AG09319 (cell line): Measurements from ENCODE around the gene CUX1.

Source experiments
- DNase-seq: peaks from one replicate; pipeline ENCODE4 v3.0.0-alpha.2; 2010; ENCODE audit warnings: low read depth; ENCODE audit errors: extremely low read depth
- CTCF ChIP-seq: IDR thresholded peaks from 2 replicates; pipeline ENCODE4 v1.5.1; 2011; ENCODE audit warnings: low read depth, mild to moderate bottlenecking, inconsistent platforms, low read length, moderate library complexity

Gene CUX1

GRCh38 chr7:101959829-101960228, 142.4 kb downstream of the CUX1 start:
- no peak for DNase-seq
- TF ChIP-seq CTCF = no peak

GRCh38 chr7:101960323-101960722, 142.9 kb downstream of the CUX1 start:
- TF ChIP-seq CTCF = no peak

GRCh38 chr7:101960985-101961708, 143.7 kb downstream of the CUX1 start:
- no peak for DNase-seq

More at GRCh38 chr7:101960323-101960722, 142.9 kb downstream of the CUX1 start:
- DNase-seq = no peak

GRCh38 chr7:101961811-101962210, 144.4 kb downstream of the CUX1 start:
- no peak for TF ChIP-seq CTCF
- no peak for DNase-seq

More at GRCh38 chr7:101960985-101961708, 143.7 kb downstream of the CUX1 start:
- no peak for TF ChIP-seq CTCF

- TF ChIP-seq CTCF = no peak
- DNase-seq = no peak
Observed at GRCh38 chr7:101963693-101964092, 146.3 kb downstream of the CUX1 start.

GRCh38 chr7:101964680-101965452, 147.4 kb downstream of the CUX1 start:
- DNase-seq = no peak
- no peak for TF ChIP-seq CTCF
